HG03521 (cell line): Measurements from ENCODE around the gene CCDC184.
"Not testable (repeated sequence)": the region's sequence is repeated elsewhere in the genome, so short reads cannot be mapped to it uniquely, and the experiment has no call there.

Source experiments
- ATAC-seq: cut with Tn5 transposase; IDR thresholded peaks from one replicate; pipeline ENCODE4 v1.9.1; 2021; ENCODE audit warnings: mild to moderate bottlenecking, moderate library complexity; ENCODE audit not compliant: unreplicated experiment

Gene CCDC184

GRCh38 chr12:48201516-48201915, 18.1 kb downstream of the CCDC184 start:
- ATAC-seq, result no peak

GRCh38 chr12:48202766-48203165, 19.3 kb downstream of the CCDC184 start:
- no peak for ATAC-seq

GRCh38 chr12:48203192-48203591, 19.7 kb downstream of the CCDC184 start, which contains the start of gene OR10AD1:
OR10AD1 (minus strand) TSS chr12:48203292; CDS start chr12:48203292, 0 bp downstream.
- ATAC-seq, result no peak

GRCh38 chr12:48209495-48209894, 26.1 kb downstream of the CCDC184 start:
- not testable (repeated sequence) for ATAC-seq

- no peak for ATAC-seq
Measured at GRCh38 chr12:48216785-48217184, 33.3 kb downstream of the CCDC184 start.

- ATAC-seq, result no peak
Measured at GRCh38 chr12:48219631-48220030, 36.2 kb downstream of the CCDC184 start.

- ATAC-seq, result no peak
Measured at GRCh38 chr12:48220701-48221100, 37.3 kb downstream of the CCDC184 start.

- no peak for ATAC-seq
Measured at GRCh38 chr12:48221645-48222044, 38.2 kb downstream of the CCDC184 start.

- ATAC-seq, result not testable (repeated sequence)
Measured at GRCh38 chr12:48224533-48224932, 41.1 kb downstream of the CCDC184 start.

- ATAC-seq, result not testable (repeated sequence)
Measured at GRCh38 chr12:48231169-48231958, 47.9 kb downstream of the CCDC184 start.
